Measurements from ENCODE around the gene SUPT4H1.

SUPT4H1 gene

DNA sequence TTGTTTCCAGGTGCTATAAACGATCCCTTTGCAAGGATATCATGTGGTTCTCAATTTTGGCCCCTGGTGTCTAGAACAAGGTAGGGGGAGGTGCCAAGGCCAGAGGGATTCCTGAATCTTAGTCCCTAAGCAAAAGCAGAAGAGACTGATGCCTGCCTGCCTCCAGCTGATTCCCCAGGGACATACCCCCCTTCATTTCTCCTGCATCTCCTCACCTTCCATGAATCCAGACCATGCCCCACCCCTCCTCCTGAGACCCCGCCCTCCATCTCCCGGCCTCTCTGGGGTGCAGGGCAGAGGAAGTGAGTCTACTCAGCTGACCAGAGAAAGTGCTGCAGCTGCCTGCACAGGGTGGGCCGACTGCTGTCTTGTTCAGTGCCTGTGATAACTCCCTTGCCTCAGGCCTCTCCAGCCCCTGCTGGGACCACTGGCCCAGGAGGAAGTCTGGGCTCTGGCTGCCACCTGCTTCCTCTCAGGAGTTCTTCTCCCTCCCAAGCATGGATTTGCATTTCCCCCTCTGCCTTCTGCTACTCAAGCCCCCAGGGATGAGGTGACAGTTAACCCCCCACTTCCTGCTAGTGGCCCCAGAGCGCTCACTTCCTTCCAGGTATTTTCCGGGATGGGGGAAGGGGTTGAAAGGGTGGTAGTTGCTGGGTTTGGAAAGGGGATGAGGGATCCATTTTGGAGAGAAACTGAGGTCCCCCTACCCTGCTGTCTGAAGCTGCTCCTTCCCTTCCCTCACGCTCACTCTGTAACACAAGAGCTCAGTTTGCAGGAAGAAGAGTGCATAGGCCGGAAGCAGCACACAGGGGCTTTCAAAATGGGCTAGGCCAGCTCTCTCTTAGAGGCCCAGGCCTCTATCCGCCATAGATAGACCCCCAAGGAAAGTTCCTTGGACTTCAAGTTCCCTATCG, 12.9 kb downstream of the SUPT4H1 start:
- DNase-seq = no peak

DNA sequence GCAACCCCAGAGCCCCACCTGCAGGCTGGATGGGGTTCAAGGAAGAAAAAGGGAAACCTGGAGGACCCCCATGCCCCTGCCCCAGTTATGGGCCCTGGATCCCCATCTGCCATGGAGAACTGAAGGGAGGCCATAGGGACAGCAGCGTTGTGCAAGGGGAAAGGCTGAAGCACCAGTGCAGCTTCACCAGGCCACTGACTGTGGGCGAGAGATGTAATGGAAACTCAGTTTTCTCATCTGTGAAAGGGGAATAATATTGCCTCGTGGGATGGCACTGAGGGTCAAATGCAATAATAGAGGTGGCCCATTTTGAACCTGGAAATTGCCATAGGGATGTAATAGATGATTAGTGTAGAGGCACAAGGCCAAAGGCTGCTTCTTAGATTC, 13.6 kb downstream of the SUPT4H1 start:
- DNase-seq = no peak

DNA sequence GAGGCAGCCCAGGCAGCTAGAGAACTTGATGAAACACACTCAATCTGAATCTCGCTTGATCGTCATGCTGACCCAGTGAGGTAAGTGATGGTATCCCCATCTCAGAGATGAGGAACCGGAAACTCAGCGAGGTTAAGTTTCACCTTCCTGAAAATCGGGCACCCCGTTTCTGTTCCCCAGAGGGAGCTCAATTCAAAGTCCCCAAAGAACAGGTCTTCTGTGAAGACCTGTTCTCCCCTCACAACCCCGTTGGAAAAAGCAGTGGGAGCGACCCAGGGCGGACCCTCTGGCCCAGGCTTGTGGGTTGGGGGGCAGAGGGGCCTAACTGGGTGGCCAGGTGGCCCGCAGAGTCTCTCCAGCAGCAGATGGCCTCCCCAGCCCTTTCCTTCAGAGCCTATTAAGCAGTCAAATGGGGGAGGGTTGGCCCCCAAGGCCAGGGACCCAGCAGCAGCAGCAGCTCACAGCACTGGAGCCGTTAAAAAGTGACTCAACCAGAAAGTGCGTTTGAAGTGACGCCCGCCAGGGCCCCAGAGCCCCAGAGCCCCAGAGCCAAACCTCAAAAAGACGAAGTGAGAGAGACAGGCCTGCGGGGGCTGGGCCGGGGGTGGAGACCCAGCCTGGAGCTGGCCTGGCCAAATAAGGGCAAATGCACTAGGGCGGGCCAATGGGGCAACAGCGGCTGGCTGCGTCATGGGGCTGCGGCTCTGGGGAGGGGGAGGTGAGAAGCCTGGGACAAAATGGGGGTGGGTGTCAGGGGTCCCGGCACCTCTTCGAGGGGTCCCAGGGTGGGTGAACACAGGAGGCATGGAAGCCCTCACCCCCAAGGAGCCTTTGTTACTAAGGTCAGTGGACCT, 14.2 kb downstream of the SUPT4H1 start:
- no peak for DNase-seq

DNA sequence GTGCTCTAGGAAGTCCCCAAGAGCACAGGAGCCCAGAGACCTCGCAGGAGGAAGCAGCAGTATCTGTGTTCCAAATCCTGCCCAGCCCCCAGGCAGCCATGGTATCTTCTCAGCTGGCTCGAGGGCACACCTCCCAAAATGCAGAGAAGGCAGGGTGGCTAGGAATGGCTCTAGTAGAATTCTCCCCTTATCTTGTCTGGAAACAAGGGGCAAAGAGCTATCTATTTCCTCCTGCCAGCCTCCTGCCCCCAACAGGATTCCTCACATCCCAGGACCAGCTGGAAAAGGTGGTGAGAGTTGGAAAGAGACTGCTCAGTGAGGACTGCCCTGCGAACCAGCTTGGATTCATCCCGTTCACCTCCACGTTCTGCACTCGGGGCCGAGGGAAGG, 14.8 kb downstream of the SUPT4H1 start:
- no peak for DNase-seq

DNA sequence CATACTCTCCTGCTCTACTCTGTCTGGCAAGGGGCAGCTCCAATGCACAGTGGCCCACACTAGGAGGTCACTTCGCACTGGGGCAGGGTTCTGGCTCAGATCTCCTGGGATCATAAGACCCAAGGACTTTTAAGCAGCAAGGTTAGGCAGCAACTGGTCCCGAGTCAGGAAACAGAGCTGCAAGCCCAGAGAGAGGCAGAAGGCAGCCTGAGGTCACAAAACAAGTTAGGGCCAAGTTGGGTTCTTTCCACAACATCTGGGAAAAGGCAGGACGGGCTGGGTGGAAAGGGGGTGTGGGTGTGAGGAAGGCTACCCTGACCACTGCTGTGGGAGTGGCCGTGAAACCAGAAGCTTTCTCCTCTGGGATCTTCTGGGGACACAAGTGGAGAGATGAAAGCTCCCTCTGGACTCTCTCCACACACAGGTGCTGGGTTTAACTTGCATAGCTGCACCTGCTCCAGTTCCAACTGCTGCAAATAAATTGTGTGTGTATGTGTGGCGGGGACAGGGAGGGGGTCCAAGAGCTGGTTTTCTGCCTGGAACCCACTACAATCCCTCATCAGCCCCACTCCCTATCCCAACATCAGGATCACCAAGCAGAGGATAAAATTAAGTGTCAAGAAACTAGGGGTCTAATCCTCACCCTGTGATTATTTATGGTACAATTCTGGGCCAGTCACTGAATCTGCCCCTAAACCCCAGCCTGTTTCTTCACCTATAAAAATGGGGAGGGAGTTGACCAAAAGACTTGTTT, 15.4 kb downstream of the SUPT4H1 start:
- no peak for DNase-seq

DNA sequence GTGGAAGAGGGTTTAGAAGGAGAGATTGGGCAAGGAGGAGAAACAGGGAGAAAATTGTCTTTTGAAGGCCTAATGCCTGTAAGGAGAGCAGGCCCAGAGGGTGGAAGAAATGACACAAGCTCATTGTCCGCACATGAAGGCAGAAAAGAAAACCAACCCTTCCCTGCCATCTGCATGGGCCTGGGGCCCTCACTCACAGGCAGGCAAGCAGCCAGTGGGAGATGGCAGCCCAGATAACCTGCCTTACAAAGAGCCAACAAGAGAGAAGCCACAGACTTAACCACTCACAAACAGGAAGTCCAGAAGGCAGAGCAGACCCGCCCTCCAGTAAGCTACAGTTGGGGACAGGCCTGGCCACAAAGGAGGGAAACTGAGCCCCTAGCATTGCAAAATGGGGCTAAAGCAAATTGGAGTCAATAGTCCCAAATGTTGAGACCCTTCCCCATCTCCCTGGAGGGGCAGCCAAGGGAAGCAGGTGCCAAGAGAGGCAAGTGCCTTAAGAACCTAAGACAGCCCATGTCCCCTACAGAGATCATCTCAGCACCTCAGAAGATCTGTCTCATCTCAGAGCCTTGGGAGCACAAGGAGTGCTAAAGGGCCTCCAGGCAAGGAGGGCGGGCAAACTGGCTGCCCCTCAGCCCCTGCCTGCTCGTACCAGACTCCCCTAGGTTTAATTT, 16.1 kb downstream of the SUPT4H1 start:
- no peak for DNase-seq

DNA sequence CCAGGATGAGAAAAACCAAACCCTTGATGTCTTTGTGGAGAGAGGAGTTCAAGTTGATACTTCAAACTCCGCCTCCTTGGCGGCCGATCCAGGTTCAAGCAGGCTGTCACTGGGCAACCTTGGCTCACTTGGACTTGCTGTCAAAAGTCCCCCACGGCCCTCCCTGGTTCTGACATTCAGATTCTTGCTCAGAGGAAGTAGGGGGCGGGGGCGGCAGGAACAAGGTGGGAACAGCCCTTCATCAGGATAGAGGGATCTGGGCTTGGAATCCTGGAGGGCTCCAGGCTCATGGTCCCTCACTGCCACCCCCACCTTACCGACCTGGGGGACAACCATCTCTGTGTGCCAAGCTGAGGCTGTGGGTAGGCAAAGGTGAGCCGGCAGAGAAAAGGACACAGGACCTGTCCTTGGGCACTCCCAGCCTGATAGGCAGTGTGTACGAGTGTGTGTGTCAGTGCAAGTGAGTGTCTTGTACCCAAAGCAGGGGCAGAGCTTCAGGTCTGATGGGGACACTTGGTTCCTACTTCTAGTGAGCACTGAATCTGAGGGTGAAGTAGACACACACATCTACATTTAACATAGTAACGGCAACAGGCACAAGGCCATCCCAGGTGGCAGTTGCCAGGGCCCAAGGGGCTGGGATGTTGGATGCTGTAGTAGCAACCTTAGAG, 16.8 kb downstream of the SUPT4H1 start:
- DNase-seq = peak; percentile 14

DNA sequence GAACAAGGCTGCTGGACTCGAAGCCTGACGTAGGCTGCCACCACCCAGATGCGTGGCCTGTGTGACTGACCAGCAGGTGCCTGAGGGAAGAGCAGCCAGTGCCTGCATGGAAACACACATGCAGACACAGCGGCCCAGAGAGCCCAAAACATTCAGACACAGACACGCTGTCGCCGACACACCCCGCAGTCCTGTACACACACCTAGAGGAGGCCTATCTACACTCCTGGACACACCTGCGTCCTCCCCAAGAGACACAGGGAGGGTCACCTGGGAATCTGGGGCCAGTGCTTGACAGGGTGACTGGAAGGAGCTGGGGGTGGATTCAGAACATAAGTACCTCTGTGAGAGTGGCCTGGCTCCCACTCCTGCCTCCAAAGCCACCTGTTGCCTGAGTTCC, 17.3 kb downstream of the SUPT4H1 start:
- no peak for DNase-seq

DNA sequence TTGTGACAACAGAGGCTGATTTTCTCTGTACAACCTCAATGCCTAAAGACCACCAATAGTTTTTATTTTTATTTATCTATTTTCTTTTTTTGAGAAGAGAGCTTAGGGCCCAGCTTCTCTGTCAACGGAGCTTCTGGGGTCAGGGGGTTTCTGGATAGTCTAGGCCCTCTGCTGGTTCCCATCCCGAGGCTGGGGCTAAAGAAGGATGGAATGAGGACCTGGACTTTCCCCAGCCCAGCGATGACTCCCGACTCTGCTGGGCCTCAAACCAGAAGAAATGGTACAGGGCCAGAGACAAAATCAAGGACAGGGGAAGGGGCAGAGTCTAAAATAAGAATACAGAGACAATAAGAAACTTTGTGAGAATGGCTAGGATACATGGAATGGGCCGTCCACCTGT, 17.7 kb downstream of the SUPT4H1 start:
- DNase-seq = no peak

DNA sequence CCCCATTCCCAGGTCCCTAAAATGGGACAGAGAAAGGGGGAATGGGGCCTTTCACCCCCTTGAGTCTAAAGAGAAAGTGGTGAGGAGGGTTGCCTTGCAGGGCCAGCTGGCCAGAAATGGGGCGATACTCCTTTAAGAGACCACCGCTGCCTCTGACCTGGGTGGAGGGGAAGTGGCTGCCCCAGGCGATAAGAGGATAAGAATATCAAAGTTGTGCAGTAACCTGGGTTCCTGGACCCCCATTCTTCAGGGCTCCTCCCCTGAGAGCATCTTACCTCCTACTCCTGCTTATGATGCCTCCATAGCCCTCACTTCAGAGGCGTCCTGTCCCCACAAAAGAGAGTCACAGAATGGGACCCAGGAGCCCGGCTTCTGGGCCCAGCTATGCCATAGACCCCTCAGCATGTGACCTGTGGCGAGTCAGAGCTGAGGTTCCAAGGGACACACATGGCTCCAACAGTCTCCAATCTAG, 18.2 kb downstream of the SUPT4H1 start:
- DNase-seq = no peak

DNA sequence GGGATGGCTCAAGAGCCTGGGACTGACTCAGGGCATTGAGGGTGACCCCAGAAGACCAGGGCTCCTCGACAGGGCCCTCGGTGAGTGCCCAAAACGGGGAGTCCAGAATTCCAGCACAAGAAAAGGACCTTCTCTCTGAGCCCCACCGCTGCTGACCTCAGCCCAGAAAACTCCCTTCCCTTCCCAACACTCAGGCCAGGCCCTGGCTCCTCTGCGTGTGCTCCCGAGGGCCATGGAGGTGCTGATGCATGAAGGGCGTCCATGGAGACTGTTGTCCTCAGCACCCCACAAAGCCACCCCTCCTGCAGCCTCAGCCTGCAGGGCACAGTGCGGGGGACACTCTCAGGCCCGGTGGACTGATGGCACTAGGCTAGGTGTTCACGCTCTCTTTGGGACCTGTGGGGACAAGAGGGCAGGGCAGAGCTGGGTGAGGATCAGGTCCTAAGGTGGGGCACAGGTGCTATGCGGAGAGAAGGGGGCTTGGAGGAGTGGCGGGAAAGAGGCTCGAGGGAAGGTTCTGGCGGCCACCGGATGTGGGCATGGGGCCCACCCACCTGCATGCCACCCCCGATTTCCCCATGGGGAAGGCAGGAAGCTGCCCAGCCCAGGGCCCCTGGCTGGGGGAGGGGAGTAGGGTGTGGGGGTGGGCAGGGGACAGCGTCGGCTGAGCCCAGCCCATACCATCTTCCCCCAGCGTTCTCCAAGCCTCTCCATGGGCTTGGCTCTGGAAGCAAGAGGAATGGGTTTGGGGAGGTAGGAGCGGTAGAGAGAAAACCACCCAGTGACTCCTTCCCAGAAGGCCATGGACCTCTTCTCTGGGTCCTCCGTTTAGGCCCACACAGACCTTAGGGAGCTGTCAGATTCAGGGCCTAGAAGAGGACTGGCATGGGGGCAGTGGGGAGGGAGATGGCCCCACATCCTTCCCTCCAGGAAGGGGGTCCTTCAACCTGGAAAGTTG, 18.9 kb downstream of the SUPT4H1 start:
- DNase-seq = no peak

DNA sequence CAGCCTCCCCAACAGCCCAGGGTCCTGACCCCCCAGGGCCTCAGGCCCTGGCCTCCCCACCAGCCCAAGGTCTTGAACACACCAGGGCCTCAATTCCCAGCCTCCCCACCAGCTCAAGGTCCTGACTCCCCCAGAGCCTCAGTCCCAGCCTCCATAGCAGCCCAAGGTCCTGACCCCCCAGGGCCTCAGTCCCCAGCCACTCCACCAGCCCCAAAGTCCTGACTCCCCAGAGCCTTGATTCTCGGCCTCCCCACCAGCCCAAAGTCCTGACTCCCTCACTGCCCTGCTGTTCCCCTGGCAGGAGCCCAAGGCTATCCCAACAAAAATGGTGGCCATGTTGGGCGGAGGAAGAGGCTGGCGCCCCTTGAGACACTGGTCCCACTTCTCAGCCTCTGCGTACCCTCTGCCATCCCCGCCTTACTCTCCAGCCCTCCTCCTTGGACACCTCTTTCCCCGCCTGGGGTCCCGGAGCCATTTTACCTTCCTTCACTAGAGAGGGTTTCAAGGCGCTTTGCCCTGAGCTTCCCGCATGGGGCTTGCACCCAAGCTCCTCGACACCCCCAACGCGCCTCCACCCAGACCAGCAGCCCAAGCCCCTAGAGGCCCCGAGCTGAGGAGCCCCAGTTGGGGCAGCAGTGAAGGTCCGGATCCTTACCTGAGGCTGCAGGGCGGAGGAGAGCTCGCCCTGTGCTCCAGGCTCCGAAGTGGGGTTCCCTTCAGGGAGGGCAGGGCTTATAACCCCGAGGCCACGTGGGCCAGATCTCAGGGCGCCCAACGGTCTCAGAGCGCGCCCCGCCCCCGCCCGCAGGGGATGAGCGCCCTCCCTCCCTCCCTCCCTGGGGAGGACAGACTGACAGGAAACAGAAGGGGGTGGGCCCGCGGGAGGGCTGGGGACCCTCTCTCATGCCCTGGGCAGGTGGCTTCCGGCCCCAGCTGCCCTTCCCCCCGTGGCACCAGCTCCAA, 19.9 kb downstream of the SUPT4H1 start:
- no peak for DNase-seq

DNA sequence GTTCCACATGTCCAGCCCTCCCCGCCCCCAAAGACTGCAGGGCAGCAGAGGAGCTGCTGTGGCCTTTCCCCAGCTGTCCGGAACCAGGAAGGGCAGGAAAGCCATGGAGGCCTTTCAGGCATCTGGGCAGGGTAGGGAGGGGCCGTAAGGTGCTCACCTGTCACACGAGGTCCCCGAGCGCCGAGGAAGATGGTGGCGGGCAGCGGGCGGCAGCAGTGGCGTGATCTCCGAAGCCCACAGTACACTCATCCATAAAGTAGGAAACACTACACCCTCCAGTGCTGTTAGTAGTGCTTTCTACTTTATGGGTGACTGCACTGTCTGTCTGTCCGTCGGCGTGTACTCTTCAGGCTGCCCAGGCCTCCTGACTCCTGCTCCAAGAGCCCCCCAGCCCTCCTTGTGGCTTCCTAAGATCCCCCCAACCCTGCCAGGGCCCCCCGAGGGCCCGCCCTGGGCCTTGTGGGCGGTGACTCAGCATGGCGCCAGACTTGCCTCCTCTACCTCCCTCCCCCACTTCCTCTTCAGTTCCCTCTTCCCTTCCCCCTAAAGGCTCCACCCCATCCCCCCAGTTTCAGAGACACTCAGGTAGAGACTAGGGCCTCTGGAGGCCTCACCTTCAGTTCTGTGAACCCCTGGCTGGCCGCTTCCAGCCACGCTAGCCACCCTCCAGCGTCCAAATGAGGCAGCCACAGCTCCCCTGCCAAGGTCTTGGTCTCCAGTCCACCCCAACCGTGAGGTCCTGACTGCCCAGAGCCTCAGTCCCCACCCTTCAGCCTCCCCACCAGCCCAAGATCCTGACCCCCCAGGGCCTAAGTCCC, 20.8 kb downstream of the SUPT4H1 start:
- DNase-seq = no peak

DNA sequence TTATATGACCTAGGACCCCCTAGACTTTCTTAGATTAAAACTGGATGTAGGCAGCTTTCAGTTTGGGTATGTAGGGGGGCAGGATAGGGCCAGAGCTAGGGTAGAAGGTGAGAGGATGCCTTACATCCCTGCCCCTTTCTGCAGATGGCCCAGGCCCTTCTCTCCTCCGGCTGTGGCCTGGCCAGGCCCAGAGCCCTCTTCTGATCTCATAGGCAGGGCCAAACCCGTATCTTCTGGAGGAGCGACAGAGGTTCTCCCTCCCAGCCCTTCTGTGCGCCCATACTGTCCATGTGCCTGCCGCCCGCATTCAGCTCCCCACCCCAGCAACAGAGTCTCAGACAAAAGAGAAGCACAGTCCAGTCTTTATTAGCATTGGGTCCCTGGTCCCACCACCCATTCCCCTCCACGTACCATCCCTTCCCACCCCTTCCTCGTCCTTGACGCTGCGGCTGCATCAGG, 21.4 kb downstream of the SUPT4H1 start:
- no peak for DNase-seq

DNA sequence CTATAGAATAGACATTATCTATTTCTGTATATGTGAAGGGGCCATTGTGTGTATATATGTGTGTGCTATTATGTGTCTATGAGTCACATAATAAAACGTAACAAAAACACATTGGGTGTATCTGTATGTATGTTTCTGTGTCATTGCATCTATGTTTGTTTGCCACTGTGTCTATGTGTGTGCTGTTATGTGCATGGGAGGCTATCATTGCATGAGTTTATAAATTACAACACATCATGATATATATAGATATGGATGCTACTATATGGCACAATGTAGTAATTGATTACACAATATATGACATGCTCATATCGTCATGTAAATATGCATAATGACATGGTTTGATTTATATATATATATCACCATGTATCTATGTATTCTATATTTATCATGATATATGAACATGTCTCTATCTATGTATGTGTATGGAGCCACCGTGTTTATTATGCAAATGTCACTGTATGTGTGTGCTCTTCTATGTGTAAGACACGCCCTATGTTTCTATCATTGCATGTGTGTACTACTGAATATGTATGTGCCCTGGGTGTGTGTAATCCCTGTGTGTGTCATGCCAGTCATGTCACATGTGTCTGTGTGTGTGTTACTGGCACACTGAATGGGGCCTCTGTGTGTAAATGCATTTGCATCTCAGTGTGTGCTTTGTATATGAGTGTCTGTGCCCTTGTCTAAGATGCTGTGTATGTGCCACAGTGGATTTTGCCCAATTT, 22.0 kb downstream of the SUPT4H1 start:
- no peak for DNase-seq

DNA sequence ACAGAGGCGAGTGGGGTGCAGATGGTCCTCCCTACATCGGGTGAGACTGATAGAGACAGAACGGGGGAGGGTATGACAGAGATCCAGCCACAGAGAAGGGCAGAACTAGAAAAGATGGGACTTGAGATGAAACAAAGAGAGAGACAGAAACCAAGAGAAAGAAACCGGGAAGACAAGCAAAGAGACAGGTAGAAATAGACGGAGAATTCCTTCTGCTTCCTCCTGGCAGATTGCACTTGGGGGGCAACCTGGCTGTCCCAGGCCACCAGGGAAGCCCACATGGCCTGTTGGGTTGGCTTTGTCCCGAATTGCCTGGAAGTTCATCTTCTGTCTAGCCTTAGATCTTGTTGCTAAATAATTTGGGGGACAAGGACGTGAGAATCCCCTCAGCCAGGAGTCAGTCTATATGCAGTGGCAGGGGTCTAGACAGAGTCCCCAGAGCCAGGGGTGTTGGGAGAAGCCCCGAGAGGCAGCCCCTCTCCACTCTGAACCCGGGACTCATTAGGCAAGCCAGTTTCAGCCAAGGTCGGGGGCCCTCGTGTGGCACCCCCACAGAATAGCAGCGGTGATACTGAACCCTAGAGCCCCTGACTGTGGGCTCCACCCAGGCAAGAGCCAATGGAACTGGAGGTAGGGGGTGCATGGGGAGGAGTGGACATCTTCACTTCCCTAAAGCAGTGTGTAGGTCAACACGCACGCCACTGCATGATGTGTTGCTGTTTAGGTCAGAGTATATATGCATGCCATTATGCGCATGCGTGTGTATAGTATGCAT, 22.8 kb downstream of the SUPT4H1 start:
- no peak for DNase-seq

Measured in NCI-H510A (cell line).